ENCODE data around the gene CNGA3.

GRCh38 chr2:98436734-98437133 is 90.5 kb downstream of the CNGA3 start:
- no peak for TF ChIP-seq EZH2 (IDR thresholded peaks at IDR 0.05; ENCODE audit: borderline replicate concordance, low read length)
- no peak for TF ChIP-seq CTCF (IDR thresholded peaks at IDR 0.05; ENCODE audit: low read length)

Measured in OCI-LY1 (cell line).